ENCODE data around the gene ZNF75A. TPM values are rescaled to one million over a fixed set of nuclear protein-coding genes. Genes with fewer than 3 reads are reported as not detected.

Gene ZNF75A
- total RNA-seq, 1 donor from 2014 or later: 27.0 TPM

GRCh38 chr16:3364774-3365427 lies 59.6 kb downstream of the ZNF75A start:
- no peak for TF ChIP-seq CTCF (IDR thresholded peaks at IDR 0.05; ENCODE audit: unreplicated experiment)
- no peak for DNase-seq (ENCODE audit: low spot score)
- no peak overlapping the region for H3K27ac Mint-ChIP-seq (ENCODE audit: unreplicated experiment)
- H3K4me1 Mint-ChIP-seq (ENCODE audit: unreplicated experiment): no peaks in the 10 kb centered on the region
- H3K9me3 Mint-ChIP-seq (ENCODE audit: unreplicated experiment): no peaks in the 10 kb centered on the region
- H3K27me3 Mint-ChIP-seq (ENCODE audit: unreplicated experiment): no peaks in the 10 kb centered on the region
- no peak overlapping the region for H3K4me3 Mint-ChIP-seq (ENCODE audit: unreplicated experiment)
- peaks cover 3% of the 10 kb centered on the region for H3K36me3 Mint-ChIP-seq (ENCODE audit: low read depth, unreplicated experiment)

Other genes with a start within 250 kb of the ZNF75A start
- 1.7 TPM for gene IL32, start 239.9 kb upstream of the ZNF75A start, total RNA-seq (ENCODE audit: unreplicated experiment)
- gene ZSCAN10, start 206.2 kb upstream of the ZNF75A start, total RNA-seq (ENCODE audit: unreplicated experiment): 50.7 TPM
- gene ZNF205, start 192.9 kb upstream of the ZNF75A start, total RNA-seq (ENCODE audit: unreplicated experiment): 22.8 TPM
- 10.1 TPM for gene ZNF213, start 170.5 kb upstream of the ZNF75A start, total RNA-seq (ENCODE audit: unreplicated experiment)
- gene OR1F1, start 117.3 kb upstream of the ZNF75A start, total RNA-seq (ENCODE audit: unreplicated experiment): not detected
- gene ZNF200, start 70.3 kb upstream of the ZNF75A start, total RNA-seq (ENCODE audit: unreplicated experiment): 13.4 TPM
- gene MEFV, start 48.9 kb upstream of the ZNF75A start, total RNA-seq (ENCODE audit: unreplicated experiment): not detected
- 43.7 TPM for gene ZNF263, start 22.0 kb upstream of the ZNF75A start, total RNA-seq (ENCODE audit: unreplicated experiment)
- 2.6 TPM for gene TIGD7, start 67 bp upstream of the ZNF75A start, total RNA-seq (ENCODE audit: unreplicated experiment)
- not detected for gene OR2C1, start 50.4 kb downstream of the ZNF75A start, total RNA-seq (ENCODE audit: unreplicated experiment)
- 16.6 TPM for gene ZSCAN32, start 95.5 kb downstream of the ZNF75A start, total RNA-seq (ENCODE audit: unreplicated experiment)
- 10.3 TPM for gene ZNF174, start 95.7 kb downstream of the ZNF75A start, total RNA-seq (ENCODE audit: unreplicated experiment)
- 5.7 TPM for gene ZNF597, start 138.0 kb downstream of the ZNF75A start, total RNA-seq (ENCODE audit: unreplicated experiment)
- gene NAA60, start 138.2 kb downstream of the ZNF75A start, total RNA-seq (ENCODE audit: unreplicated experiment): 75.5 TPM
- not detected for gene C16orf90, start 190.0 kb downstream of the ZNF75A start, total RNA-seq (ENCODE audit: unreplicated experiment)
- 15.8 TPM for gene CLUAP1, start 195.5 kb downstream of the ZNF75A start, total RNA-seq (ENCODE audit: unreplicated experiment)